HUDEP-2 (cell line): ENCODE data around the gene MAFF.
"Not testable (repeated sequence)": the region's sequence is repeated elsewhere in the genome, so short reads cannot be mapped to it uniquely, and the experiment has no call there.

Source experiments
- DNase-seq, 76 experiments: peaks; one replicate each; lab custom pipeline; 2025; ENCODE audit not compliant: unreplicated experiment in 76 of 76; lab: John Stamatoyannopoulos, UW

Gene MAFF

DNA sequence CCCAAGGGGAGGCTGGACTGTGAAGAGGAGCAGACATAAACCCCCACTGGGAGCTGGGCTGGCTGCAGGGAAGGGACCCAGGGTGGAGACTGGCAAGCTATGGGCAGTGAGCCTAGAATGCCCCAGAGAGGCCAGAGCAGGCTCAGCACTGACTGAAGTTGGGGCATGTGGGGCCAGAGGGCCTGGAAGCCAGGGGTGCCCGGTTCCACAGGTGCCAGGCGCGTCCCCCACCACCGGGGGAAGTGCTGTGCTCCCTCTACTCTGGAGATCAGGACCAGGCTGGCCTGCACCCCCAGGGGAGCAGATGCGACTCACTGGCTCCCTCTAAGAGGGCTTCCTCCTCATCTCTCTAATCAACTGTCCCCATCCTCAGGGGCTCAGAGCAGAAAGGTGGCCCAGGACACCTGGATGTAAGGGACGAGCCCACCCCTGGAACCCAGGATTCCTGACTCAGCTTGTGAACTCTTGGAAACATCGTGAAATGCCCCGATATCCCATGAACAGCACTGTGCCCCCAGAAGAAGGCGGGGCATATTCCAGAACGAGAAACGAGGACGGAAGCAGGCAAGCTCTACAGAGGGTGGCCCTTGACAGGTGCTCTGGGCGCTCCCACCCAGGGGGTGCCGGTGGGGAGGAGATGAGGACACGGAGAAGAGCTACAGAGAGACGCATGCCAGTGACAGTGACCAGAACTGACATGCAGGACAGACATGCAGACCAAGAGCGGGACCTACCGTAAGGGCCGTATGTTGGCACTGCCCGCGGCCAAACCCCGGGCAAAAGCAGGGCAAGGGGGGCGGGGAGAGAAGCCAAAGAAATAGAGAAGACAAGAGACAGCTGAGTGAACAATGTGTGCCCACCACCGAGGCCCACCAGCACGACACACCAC lies 20.4 kb downstream of the MAFF start:
- DNase-seq, result no peak

DNA sequence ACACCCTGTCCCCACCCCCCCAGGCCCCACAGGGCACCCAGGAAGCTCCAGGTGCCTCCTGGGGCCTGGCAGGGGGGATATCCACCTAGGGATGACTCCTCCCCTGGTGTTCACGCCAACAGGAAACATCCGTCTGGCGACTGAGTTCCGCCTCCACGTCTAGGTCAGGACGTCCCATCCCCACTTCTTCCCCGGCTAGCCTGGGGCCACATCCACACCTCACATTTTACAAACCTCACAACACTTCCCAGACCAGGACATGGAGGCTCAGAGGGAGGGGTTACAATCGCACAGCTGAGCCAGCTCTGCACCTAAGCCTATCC lies 21.0 kb downstream of the MAFF start:
- DNase-seq, result no peak

DNA sequence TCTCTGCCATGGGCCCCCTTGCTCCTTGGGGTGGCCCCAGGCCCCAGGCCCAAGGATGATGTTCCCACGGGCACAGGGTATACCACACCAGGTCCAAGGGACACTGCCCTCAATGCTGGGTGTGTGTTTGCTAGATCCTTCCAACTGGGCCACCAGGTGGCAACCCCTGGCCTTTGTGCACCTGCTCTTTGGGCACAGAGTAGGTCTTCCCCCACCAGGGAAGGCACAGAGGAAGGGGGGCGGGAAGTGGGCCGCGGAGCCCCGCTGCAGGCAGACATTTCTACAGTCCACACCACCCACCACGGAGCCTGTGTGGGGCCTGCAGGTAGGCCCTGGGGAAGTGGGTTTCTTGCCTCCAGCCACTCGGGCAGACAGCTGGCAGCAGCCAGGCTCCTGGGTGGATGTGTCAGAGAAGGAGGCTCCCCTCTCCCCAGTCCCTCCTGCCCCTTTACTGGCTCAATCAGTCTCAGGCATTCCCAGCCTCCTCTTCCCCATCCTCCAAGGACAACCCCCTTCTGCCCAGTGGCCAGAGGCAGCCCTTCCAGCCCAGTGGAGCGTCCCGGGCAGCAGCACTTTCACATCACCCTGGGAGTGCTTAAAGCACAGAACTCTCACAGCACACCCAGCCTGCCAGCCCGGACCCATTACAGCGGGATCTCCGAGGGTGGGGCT lies 21.6 kb downstream of the MAFF start:
- DNase-seq, result no peak

DNA sequence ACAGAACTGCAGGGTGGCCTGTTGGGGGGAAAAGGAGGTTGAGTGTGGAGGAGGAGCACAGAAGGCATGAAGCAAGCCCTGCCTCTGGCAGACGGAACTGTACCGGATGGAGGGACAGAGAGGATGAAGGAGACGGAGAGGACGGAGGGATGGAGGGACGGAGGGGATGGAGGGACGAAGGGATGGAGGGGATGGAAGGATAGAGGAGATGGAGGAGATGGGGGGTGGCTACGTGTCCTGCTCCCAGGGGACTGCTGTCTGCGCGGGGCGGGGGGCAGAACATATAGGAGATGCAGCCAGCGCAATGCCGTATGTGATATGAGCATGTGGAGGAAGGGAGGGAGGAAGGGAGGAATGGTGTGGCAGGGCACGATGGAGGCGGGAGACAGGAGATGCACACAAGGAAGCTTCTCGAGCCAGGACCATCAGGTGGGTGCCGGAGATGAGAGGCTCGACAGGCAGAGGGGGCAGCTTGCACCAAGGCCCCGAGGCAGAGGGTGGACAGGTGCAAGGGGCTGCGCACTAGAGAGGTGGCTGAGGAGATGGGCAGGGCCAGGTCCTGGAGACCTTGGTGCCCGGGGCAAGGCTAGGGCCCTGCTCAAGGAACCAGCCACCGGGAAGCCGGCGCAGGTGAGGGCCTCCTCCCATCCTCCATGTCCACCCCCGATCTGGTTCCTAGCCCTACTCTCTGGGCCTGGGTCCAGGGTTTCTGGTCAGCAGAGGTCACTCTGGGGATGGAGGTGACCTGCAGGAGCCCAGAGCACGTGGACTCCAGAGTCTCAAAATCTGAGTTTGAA lies 25.3 kb downstream of the MAFF start:
- DNase-seq, result no peak

DNA sequence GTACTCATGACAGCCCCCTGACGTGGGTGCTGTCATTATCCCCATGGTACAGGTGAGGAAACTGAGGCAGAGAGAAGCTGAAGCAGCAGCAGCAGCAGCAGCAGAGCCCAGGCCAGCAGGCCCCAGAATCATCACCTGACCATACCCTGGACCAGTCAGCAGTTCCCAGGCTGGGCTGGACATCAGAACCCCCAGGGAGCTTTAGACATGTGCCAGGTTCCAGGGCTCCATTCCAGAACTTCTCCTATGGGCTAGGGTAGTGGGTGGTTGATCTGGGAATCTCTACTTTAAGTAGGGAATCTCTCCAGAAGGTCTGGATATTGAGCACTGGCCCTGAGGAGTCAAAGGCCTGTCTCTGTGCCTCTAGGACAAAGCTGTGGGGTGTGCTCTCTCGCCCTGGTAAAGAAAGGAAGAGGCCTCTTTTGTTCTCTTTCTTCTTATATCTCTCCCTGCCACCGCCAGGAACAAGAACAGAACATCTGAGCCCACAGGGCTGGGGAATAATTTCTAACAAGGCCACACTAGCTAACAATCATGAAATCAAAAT lies 26.6 kb downstream of the MAFF start:
- DNase-seq, result no peak

DNA sequence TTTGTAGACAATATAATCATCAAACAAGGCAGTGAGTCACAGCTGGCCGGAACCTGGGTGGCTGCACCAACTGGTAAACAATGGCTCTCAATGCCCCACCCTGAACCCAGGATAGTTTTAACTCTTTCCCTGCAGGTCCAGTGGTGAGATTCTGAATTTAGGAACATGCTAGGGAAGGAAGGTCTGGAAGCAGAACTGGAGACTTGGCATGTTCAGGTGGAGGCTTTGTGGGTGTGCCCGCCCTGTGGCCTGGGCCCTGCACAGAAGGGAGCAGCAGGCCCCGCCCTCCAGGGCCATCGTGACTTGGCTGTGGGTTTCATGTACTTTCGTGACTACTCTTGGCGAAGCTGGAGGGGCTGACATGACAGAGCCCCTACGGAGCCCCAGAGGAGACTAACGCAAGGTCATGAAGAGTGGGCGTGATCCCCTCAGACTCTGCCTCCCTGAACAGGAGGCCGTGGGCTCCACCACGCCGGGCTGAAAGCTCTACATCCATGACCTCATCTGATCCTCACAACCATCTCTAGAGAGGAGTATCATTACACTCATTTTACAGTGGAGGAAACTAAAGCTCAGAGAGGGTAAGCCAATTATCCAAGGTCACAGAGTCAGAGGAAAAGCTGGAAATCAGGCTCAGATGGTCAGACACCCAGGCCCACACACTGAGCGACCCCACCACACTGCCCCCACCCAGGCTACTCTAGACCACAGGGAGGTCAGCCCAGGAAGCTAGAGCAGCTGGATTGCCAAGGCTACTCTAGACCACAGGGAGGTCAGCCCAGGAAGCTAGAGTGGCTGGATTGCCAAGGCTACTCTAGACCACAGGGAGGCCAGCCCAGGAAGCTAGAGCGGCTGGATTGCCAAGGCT lies 27.3 kb downstream of the MAFF start:
- DNase-seq, result peak in 28 of 76 experiments; percentile 3 to 40 (median 14)

DNA sequence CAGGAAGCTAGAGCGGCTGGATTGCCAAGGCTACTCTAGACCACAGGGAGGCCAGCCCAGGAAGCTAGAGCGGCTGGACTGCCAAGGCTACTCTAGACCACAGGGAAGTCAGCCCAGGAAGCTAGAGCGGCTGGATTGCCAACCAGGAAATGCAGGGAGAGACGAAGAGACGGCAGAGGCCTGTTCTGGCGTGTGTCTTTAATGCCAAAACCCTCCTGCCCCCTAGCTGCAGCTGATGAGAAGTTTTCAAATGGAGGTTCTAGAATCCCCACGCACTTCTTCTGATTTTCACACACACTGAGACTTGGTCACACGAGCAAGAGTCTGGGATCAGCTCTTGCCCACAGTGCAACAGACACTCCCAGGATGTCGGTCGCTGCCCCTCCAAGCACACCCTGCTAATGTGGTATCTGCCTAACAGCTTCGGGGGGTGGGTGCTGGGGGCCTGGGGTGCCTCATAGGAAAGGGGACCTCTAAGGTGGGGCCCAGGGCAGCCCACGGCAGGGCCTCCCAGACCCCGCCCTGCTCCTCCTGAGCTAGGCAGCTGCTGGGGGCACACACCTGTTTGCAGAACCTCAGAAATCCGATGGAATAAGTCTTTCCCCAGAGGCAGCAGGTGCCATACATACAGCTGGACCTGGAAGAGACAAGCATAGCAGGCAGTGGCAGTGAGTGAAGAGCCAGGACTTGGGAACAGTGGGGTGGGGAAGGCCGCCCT lies 28.5 kb downstream of the MAFF start:
- DNase-seq, result peak in 7 of 76 experiments; percentile 3 to 17 (median 10)

DNA sequence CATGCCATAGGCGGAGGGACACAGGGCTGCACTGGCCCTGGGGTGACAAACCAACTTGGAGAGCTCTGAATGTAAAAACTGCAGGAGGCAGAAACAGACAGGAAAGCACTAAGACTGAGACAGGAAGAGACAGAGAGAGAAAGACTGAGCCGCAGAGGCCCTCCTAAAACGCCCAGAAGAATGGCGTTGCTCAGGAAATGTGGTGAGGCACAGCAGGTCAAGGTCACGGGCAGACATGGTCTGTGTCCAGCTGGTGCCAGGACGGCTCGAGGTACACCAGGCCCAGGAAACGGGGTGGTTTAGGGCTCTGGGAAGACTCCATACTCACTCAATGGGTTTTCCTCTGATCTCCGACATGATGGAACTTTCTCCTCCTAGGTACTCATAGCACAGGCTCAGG lies 29.1 kb downstream of the MAFF start:
- no peak for DNase-seq

DNA sequence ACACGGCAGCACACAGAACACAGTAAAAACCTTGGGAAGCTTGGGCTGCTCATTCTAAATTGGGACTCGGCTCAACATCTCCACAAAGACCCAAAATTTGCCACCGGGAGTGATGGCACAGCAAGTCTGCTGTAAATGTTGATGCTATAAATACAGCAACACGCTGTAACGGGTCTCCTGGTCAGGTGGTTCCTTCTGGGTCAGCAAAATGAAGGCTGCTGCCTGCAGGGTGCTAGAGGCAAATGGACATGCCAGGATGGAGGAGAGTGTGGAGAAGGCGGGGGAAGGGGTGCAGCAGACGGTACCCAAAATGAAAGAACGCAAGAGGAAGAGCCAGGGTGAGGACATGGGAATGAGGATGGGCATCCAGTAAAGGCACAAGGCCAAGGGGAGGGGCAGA lies 30.4 kb downstream of the MAFF start:
- no peak for DNase-seq

DNA sequence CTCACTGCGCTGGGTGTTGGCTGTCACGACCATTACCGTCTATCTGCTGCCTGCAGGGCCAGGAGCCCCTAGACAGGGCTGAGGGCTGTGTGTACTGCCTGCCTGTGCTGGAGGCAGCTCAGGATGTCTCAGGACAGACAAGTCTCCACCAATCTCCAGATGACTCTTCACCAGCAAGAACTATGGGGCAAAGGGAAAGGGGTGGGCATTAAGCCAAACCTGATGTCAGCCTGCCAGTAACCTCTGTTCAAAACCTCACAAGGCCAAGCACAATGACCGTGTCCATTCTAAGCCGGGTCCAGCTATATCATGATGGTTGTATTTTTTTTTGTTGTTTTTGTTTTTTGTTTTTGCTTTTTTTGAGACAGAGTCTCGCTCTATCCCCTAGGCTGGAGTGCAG lies 31.6 kb downstream of the MAFF start:
- no peak for DNase-seq

DNA sequence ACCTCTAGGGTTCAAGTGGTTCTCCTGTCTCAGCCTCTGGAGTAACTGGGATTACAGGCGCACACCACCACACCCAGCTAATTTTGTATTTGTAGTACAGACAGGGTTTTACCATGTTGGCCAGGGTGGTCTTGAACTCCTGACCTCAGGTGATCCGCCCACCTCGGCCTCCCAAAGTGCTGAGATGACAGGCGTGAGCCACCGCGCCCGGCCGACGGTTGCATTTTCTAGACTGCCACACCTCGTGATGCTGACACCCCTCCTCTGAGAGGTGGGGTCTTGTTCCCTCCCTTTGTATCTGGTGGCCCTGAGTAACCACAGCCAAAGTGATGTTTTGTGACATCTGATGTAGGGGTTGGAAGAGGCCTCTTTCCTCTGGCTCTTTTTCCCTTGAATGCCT lies 32.1 kb downstream of the MAFF start:
- DNase-seq, result not testable (repeated sequence)

DNA sequence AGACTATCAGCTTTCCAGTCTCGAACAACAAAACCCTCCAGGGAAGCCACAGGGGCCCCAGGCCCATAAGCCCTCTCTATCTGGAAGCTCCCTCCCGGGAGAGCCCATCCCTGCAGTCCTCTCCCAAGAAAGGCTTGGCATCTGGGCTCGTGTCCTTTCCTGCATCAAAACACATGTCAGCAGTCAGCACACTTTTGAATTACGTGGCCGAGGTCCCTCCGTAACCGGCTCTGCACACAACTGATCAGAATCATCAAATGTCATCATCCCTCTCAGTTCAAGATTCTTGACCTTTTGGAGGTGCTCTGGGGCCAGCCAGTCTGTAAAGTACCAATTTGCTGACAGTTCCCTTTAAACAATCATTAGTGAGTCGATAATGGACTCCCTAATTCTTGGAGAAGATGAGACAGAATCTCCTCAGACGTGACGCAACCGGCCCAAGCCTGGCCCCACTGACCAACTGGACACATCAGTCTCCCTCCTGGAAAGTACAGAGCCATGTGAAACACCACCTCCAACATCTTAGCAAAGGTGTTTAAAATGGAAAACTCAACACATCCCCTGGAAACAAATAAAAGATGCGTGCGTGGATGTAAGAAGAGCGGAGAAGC lies 33.6 kb downstream of the MAFF start:
- DNase-seq, result no peak

DNA sequence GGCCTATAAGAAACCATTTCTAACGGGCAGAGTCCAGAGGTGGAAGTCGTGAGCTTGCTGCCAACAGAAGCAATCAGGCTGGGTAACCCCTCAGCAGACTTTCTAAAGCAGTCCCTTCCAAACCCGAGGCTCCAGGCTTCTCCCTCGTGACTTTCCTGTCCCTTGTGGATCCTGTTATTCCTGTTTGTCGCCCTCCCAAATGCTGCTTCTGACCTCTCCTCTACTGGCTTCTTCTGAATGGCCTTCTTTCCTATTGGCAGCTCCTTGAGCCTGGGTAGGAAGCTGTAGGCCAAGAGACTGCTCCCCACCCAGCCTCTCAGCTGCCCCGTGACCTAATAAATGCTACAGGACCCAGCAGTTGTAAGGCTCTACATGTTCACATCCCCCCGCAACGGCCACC lies 35.0 kb downstream of the MAFF start:
- DNase-seq, result no peak

DNA sequence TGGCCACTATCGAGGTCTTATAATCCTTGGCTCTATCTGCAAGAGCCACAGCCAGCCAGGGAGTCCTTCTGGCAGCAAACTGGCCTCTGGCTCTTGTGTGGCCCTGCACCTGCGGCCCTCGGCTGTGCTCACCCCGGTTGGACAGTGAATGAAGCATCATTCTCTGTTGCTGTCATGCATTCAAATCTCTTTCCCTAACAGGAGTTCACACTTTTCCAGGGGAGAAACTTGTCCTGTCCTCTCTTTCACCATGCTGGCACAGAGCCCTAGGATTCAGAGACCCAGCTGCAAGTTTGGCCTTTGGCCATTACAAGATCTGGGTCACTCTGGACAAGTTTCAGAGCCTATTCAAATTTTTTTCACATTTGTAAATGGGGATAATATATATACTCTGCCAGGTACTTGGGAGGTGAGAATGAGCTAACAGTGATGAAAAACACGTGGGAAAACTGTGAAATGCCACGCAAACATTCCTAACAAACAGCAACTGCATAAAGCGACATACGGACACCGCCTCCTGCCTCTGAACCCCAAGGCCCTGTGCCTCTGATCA lies 36.8 kb downstream of the MAFF start:
- no peak for DNase-seq

DNA sequence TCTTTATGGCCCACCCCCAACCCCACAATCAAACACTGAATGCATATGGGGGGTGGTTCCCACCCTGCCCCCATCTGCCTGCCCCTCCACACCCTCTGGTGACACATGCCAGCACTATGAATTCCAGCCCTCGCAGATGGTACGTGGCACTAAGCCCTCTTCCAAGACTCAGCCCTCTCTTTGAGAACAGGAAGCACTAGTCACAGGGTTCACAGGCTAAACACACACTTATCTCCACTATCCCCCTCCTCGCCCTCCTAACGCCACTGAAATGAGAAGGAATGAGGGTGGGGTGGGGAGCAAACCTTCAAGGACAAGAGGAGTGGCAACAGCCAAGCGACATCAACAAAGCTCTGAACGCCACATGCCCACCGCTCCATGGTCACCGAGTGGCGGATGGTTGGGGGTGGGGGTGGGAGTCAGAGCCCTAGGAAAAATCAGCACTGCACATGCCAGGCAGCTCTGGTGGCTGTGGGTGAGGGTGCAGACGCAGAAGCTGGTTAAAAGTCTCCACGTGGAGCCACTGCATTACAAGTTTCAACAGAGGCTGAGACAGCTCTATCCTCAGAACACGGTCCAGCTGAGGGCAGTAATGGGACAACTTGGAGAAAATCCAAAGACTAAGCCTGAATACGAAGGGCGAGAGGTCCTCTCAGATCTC lies 37.4 kb downstream of the MAFF start:
- DNase-seq, result no peak

DNA sequence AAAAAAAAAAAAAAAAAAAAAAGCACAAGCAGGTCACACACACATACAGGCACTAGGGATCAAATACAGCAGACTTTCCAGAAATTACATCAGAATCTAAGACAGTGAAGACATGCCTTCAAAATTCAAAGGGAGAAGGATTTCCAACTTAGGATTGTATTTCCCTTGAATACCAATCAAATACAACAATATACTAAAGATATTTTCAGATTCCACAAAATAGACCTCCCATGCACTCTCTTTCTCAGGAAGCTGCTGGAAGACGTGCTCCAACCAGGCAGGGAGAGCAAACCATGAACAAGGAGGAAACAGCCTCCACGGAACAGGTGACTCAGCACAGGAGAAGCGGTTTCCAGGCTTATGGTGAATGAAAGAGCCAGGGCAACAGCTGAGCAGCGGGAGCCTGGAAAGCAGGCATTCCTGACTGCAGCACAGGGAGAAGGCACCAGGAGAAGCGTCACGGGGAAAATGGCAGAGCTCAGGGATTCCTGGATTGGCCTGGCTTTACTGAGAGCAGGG lies 39.0 kb downstream of the MAFF start:
- no peak for DNase-seq

DNA sequence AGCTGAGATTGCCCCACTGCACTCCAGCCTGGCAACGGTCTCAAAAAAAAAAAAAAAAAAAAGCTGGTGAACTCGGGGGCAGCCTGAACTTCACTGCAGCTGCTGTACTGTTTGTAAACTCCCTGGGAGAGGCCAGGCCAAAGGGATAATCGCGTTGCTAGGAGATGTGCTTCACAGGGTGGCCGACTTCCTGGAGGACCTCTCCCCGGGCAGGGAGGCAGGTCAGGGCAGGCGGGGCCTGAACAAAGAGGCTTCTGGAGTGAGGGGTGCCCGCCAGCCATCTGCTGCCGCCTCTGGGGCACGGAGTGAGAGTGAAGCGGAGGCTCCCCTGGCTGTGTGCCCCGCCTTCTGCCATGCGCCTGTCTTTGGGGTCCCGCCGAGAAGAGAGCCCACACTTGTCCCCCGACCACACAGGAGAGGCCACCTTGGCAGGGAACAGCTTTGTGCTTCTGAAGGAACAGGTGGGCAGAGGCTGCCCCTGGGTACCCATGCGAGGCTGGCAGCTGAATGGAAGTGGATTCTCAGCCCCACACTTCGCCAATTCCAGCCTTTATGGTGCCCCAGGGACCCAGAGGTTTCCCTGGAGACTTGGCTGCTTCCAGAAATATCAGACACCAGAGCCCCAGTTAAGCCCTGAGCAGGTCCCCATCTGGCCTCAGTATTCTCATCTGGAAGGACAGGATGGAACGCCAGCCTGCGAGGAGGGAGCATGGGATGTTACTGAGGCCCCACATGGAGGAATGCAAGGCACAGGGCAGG lies 41.4 kb downstream of the MAFF start:
- no peak for DNase-seq
